HG02885 (cell line): ENCODE results near the gene SPESP1.

Experiments
- ATAC-seq: cut with Tn5 transposase; IDR thresholded peaks from one replicate; pipeline ENCODE4 v1.9.1; 2021; ENCODE audit warnings: mild to moderate bottlenecking; ENCODE audit not compliant: unreplicated experiment, poor library complexity

SPESP1 gene

DNA sequence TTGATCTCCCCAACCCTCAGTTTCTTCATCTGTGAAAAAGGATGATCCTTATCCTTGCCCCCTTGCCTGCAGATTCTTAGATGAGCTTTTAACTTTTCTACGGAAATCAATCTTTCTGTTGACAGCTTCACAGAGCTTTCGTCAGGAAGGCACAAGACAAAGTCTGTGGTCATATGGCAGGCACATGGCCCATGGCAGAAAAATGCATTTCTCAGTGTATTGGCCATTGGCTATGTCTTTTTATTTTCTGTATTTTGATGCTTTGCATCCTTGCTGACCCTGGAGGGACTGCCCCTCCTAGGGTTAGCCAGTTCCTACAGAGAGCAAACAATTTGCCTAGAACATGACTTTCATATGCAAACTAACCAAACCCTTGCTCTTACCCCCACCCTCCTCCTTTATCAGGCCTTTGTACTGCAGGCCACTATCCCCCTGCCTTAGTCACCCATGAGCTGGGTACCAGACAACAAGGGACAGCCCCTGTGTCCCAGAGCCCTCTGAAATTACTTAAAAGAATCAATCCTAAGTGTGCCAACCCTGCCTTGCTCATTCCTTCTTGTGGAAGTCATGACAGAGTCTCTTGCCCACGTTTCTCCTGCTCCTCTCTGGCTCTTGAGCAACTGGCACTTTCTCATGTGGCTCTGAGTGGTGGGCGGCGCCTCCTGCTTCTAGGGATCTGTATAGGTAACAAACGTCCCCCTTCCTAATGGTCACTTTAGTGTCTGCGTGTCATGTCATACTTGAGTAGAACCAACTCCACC lies 60.1 kb downstream of the SPESP1 start:
- ATAC-seq: no peak

DNA sequence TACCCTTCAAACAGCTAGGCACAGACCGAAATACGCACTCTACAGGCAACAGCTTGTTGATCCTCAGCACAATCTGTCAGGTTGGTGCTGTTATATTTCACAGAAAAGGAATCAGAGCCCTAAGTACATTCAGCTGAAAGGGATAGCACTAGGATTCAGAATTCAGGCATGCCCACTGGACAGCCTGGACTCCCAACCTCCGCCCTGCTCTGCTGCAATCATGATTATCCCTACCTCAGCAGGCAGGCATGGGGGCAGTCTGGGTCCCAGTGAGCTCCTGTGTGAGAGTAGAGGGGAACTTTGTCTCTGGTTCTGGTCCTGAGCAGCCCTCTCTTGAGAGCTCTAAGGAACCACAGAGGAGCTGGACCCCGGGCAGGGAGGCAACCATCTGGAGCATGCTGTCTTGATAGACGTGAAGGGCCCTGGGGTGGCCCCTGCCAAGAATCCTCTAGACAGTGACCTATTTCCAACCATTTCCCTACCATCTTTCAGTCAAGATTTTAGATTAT lies 60.7 kb downstream of the SPESP1 start:
- no peak for ATAC-seq

DNA sequence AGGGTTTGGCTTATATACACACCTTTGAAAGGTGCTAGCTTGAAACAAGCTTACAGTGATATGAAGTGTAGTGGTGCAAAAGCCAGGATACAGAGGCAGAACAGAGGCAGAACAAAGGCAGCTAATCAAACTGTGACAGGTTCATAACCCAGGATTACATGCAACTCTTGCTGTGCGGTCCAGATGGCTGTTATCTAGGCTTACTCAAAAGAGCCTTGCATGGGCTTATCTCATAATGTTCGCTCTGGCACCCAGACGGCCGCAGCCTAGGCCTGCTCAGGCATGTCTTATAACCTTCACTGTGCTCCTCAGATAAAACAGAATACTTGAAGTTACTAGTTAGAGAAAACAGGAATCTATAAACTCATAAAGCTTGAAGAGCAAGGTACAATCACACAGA lies 61.4 kb downstream of the SPESP1 start:
- no peak for ATAC-seq

GRCh38 chr15:68992696-68993095 lies 62.4 kb downstream of the SPESP1 start:
- no peak for ATAC-seq

- no peak for ATAC-seq
These were observed 63.0 kb downstream of the SPESP1 start for GRCh38 chr15:68993276-68993675.

GRCh38 chr15:68994149-68994548 lies 63.8 kb downstream of the SPESP1 start:
- no peak for ATAC-seq

DNA sequence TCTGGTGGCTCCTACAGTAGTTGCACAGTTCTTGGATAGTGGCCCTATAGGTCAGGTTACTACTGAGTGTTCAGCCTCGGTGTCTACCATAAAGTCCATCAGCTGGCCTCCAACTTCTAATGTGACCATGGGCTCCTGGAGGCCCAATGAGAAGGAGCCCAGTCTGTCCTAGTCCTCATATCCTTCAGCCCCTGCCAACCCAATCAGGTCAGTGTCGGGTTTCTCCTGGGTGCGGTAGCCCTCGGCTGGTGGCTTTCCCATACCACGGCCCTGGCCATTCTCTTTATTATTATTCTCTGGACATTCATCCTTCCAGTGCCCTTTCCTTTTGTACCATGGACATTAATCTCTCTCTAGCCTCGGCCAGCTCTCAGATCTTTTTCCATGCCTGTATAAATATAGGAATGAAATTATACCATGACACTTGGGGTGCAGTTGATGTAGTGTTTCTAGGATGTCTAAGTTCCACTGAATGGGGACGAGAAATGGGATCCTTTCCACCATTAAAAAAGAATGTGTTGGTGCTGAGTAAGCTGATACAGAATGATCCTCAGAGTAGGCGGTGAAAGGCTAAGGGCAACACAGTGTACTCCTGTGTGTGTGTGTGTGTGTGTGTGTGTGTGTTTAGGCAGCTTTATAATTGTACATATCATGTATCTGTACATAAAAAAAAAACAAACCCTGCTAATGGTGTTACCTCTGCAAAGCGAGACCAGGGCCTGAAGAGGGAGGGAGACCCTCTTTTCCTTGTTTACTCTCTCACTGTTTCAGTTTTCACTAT lies 64.8 kb downstream of the SPESP1 start:
- no peak for ATAC-seq
